ENCODE measurements around the gene CKAP4. TPM values are rescaled to one million over a fixed set of nuclear protein-coding genes. Genes with fewer than 3 reads are reported as not detected.
A peak's percentile ranks its signal among the peaks of the same experiment; 100 is the strongest.

Gene CKAP4
- total and polyA plus RNA-seq, 2 experiments from 2014 or later: 32.3 to 58.8 TPM

GRCh38 chr12:106282457-106283097, 34.8 kb upstream of the CKAP4 start:
- H3K79me2 ChIP-seq (replicated peaks; ENCODE audit: insufficient read depth): no peaks in the 10 kb centered on the region
- ATAC-seq (peak; percentile 96), DNase-seq (ENCODE audit: low spot score) (peak; percentile 78)
- H3F3A ChIP-seq (replicated peaks; ENCODE audit: low read depth): no peaks in the 10 kb centered on the region
- Mint-ChIP-seq H3K4me1 (no peaks in the 10 kb centered on the region), H3K27ac (no peak overlapping the region), H3K36me3 (ENCODE audit: low read depth) (no peaks in the 10 kb centered on the region), H3K27me3 (ENCODE audit: insufficient read depth, low read depth, poor library complexity) (no peaks in the 10 kb centered on the region), H3K9me3 (no peaks in the 10 kb centered on the region), H3K4me3 (no peak overlapping the region)
- H3K4me2 ChIP-seq: no peak overlapping the region
- H3K9me2 ChIP-seq (ENCODE audit: insufficient read depth): no peaks in the 10 kb centered on the region
- no peaks in the 10 kb centered on the region for H3K4me1 ChIP-seq (ENCODE audit: insufficient read depth)
- no peak overlapping the region for H3K4me3 ChIP-seq
- H4K20me1 ChIP-seq (replicated peaks; ENCODE audit: insufficient read depth): no peaks in the 10 kb centered on the region
- H2AFZ ChIP-seq: 0 out of 2 replicates have a peak overlapping the region, but pooled peaks have one; percentile 25
- TF ChIP-seq, protein P1, sequence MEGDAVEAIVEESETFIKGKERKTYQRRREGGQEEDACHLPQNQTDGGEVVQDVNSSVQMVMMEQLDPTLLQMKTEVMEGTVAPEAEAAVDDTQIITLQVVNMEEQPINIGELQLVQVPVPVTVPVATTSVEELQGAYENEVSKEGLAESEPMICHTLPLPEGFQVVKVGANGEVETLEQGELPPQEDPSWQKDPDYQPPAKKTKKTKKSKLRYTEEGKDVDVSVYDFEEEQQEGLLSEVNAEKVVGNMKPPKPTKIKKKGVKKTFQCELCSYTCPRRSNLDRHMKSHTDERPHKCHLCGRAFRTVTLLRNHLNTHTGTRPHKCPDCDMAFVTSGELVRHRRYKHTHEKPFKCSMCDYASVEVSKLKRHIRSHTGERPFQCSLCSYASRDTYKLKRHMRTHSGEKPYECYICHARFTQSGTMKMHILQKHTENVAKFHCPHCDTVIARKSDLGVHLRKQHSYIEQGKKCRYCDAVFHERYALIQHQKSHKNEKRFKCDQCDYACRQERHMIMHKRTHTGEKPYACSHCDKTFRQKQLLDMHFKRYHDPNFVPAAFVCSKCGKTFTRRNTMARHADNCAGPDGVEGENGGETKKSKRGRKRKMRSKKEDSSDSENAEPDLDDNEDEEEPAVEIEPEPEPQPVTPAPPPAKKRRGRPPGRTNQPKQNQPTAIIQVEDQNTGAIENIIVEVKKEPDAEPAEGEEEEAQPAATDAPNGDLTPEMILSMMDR (conservative IDR thresholded peaks at IDR 0.05; ENCODE audit: low read depth in 2 of 2): peak; percentile 83 to 92
- TF ChIP-seq EZH2phosphoT487 (IDR thresholded peaks at IDR 0.05; ENCODE audit: unreplicated experiment): no peak
- H3K27ac ChIP-seq (ENCODE audit: low read depth): no peak overlapping the region
- no peaks in the 10 kb centered on the region for H3K36me3 ChIP-seq (ENCODE audit: insufficient read depth)
- H3K27me3 ChIP-seq (ENCODE audit: insufficient read depth): no peaks in the 10 kb centered on the region

- DNase-seq (ENCODE audit: low spot score): no peak
- no peaks in the 10 kb centered on the region for H3K4me1 ChIP-seq (ENCODE audit: insufficient read depth)
- no peaks in the 10 kb centered on the region for H3K27me3 Mint-ChIP-seq (ENCODE audit: insufficient read depth, low read depth, poor library complexity)
- no peak overlapping the region for H3K27ac Mint-ChIP-seq
- H4K20me1 ChIP-seq (replicated peaks; ENCODE audit: insufficient read depth): no peaks in the 10 kb centered on the region
- H3K36me3 ChIP-seq (ENCODE audit: insufficient read depth): no peaks in the 10 kb centered on the region
- no peaks in the 10 kb centered on the region for H3K9me2 ChIP-seq (ENCODE audit: insufficient read depth)
- no peak overlapping the region for H3K4me3 Mint-ChIP-seq
- no peak overlapping the region for H2AFZ ChIP-seq
- H3K4me1 Mint-ChIP-seq: peaks cover 2% of the 10 kb centered on the region; the same call in 1 of the 3 replicates
- no peaks in the 10 kb centered on the region for H3K79me2 ChIP-seq (replicated peaks; ENCODE audit: insufficient read depth)
- H3K36me3 Mint-ChIP-seq (ENCODE audit: low read depth): no peaks in the 10 kb centered on the region
- no peak for ATAC-seq
- H3K27ac ChIP-seq (ENCODE audit: low read depth): no peak overlapping the region
- H3K27me3 ChIP-seq (ENCODE audit: insufficient read depth): no peaks in the 10 kb centered on the region
- no peaks in the 10 kb centered on the region for H3K9me3 Mint-ChIP-seq
- H3K4me3 ChIP-seq: no peak overlapping the region
- no peak overlapping the region for H3K4me2 ChIP-seq
- no peaks in the 10 kb centered on the region for H3F3A ChIP-seq (replicated peaks; ENCODE audit: low read depth)
- TF ChIP-seq ZNF331 (CRISPR knock-in tag; IDR thresholded peaks at IDR 0.05; ENCODE audit: low read depth) (no peak), EZH2 (IDR thresholded peaks at IDR 0.05; ENCODE audit: low read depth, unreplicated experiment) (no peak), JUNB (IDR thresholded peaks at IDR 0.05; ENCODE audit: unreplicated experiment) (no peak), CREB1 (CRISPR knock-in tag; IDR thresholded peaks at IDR 0.05; ENCODE audit: low read depth) (no peak), EZH2phosphoT487 (IDR thresholded peaks at IDR 0.05; ENCODE audit: unreplicated experiment) (no peak), ZNF114 (CRISPR knock-in tag; IDR thresholded peaks at IDR 0.05) (no peak)
- TF ChIP-seq, protein P1 (conservative IDR thresholded peaks at IDR 0.05; ENCODE audit: low read depth in 2 of 2): no peak
- TF ChIP-seq, protein P2, sequence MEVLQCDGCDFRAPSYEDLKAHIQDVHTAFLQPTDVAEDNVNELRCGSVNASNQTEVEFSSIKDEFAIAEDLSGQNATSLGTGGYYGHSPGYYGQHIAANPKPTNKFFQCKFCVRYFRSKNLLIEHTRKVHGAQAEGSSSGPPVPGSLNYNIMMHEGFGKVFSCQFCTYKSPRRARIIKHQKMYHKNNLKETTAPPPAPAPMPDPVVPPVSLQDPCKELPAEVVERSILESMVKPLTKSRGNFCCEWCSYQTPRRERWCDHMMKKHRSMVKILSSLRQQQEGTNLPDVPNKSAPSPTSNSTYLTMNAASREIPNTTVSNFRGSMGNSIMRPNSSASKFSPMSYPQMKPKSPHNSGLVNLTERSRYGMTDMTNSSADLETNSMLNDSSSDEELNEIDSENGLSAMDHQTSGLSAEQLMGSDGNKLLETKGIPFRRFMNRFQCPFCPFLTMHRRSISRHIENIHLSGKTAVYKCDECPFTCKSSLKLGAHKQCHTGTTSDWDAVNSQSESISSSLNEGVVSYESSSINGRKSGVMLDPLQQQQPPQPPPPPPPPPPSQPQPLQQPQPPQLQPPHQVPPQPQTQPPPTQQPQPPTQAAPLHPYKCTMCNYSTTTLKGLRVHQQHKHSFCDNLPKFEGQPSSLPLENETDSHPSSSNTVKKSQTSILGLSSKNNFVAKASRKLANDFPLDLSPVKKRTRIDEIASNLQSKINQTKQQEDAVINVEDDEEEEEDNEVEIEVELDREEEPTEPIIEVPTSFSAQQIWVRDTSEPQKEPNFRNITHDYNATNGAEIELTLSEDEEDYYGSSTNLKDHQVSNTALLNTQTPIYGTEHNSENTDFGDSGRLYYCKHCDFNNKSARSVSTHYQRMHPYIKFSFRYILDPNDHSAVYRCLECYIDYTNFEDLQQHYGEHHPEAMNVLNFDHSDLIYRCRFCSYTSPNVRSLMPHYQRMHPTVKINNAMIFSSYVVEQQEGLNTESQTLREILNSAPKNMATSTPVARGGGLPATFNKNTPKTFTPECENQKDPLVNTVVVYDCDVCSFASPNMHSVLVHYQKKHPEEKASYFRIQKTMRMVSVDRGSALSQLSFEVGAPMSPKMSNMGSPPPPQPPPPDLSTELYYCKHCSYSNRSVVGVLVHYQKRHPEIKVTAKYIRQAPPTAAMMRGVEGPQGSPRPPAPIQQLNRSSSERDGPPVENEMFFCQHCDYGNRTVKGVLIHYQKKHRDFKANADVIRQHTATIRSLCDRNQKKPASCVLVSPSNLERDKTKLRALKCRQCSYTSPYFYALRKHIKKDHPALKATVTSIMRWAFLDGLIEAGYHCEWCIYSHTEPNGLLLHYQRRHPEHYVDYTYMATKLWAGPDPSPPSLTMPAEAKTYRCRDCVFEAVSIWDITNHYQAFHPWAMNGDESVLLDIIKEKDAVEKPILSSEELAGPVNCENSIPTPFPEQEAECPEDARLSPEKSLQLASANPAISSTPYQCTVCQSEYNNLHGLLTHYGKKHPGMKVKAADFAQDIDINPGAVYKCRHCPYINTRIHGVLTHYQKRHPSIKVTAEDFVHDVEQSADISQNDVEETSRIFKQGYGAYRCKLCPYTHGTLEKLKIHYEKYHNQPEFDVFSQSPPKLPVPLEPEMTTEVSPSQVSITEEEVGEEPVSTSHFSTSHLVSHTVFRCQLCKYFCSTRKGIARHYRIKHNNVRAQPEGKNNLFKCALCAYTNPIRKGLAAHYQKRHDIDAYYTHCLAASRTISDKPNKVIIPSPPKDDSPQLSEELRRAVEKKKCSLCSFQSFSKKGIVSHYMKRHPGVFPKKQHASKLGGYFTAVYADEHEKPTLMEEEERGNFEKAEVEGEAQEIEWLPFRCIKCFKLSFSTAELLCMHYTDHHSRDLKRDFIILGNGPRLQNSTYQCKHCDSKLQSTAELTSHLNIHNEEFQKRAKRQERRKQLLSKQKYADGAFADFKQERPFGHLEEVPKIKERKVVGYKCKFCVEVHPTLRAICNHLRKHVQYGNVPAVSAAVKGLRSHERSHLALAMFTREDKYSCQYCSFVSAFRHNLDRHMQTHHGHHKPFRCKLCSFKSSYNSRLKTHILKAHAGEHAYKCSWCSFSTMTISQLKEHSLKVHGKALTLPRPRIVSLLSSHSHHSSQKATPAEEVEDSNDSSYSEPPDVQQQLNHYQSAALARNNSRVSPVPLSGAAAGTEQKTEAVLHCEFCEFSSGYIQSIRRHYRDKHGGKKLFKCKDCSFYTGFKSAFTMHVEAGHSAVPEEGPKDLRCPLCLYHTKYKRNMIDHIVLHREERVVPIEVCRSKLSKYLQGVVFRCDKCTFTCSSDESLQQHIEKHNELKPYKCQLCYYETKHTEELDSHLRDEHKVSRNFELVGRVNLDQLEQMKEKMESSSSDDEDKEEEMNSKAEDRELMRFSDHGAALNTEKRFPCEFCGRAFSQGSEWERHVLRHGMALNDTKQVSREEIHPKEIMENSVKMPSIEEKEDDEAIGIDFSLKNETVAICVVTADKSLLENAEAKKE (CRISPR knock-in tag; IDR thresholded peaks at IDR 0.05): no peak
Observed at GRCh38 chr12:106281804-106282203, 34.0 kb upstream of the CKAP4 start.
